ENCODE results near the gene OR51M1. TPM values are rescaled to one million over a fixed set of nuclear protein-coding genes. Genes with fewer than 3 reads are reported as not detected.

Gene OR51M1
- polyA plus RNA-seq, 2 of the 4 experiments (the other 2 are of a cell fraction) = not detected

GRCh38 chr11:5390210-5390609 is 6.6 kb downstream of the OR51M1 start:
- CTCF ChIA-PET = interaction anchor here (1.1 kb wide), 2 partner anchors 8 to 189 kb away, joined by 3 read pairs; no protein-coding TSS in a partner anchor
- no peak for ATAC-seq
- Histone ChIP-seq H3K27ac (no peak overlapping the region), H3K4me3 (no peak overlapping the region), H3K4me2 (no peak overlapping the region), H3K4me1 (no peaks in the 10 kb centered on the region), H3K9me3 (no peaks in the 10 kb centered on the region)
- TF ChIP-seq MAX (IDR thresholded peaks at IDR 0.05) (no peak), RCOR1 (IDR thresholded peaks at IDR 0.05; ENCODE audit: low read depth, low read length) (no peak), CHD4 (IDR thresholded peaks at IDR 0.05; ENCODE audit: borderline replicate concordance) (no peak), MAFK (IDR thresholded peaks at IDR 0.05; ENCODE audit: partially characterized antibody) (no peak), GATA3 (IDR thresholded peaks at IDR 0.05; ENCODE audit: borderline replicate concordance) (no peak), ESRRA (IDR thresholded peaks at IDR 0.05; ENCODE audit: borderline replicate concordance, low read length) (no peak), REST (IDR thresholded peaks at IDR 0.05) (no peak), E2F6 (IDR thresholded peaks at IDR 0.05; ENCODE audit: borderline replicate concordance, low read depth) (no peak), HMGXB4 (CRISPR knock-in tag; IDR thresholded peaks at IDR 0.05; ENCODE audit: borderline replicate concordance) (no peak), KDM5A (IDR thresholded peaks at IDR 0.05) (no peak), MYC (IDR thresholded peaks at IDR 0.05; ENCODE audit: borderline replicate concordance, low read length) (no peak), BHLHE40 (IDR thresholded peaks at IDR 0.05; ENCODE audit: low read depth, low read length) (no peak), MAZ (IDR thresholded peaks at IDR 0.05; ENCODE audit: borderline replicate concordance, low read depth, low read length) (no peak), EHMT2 (IDR thresholded peaks at IDR 0.05; ENCODE audit: low read depth) (no peak), EHF (CRISPR knock-in tag; IDR thresholded peaks at IDR 0.05) (no peak), PHF8 (IDR thresholded peaks at IDR 0.05; ENCODE audit: borderline replicate concordance, low read depth) (no peak), PBX3 (IDR thresholded peaks at IDR 0.05) (no peak)
- 0% methylated on average over 2 of the region's 2 CpGs for WGBS (ENCODE audit: missing lambda C conversion rate)
- FAIRE-seq = no peak
- DNase-seq (ENCODE audit: low read depth in 1 of 2, low spot score in 1 of 2) = no peak
- POLR2A ChIA-PET = no interaction called here

- ChIA-PET POLR2A (no interaction called here), CTCF (no interaction called here)
- FAIRE-seq (no peak), ATAC-seq (no peak), DNase-seq (ENCODE audit: low read depth in 1 of 2, low spot score in 1 of 2) (no peak)
- no peak overlapping the region for H3K4me2 ChIP-seq
- no peak overlapping the region for H3K4me3 ChIP-seq
- H3K9me3 ChIP-seq = no peaks in the 10 kb centered on the region
- H3K4me1 ChIP-seq = no peaks in the 10 kb centered on the region
- no peak overlapping the region for H3K27ac ChIP-seq
- TF ChIP-seq RAD21 (conservative IDR thresholded peaks at IDR 0.05 in 1 of 2, IDR thresholded peaks at IDR 0.05 in 1 of 2) (no peak), SMC3 (IDR thresholded peaks at IDR 0.05) (no peak), FOXS1 (CRISPR knock-in tag; IDR thresholded peaks at IDR 0.05) (no peak), BHLHE40 (IDR thresholded peaks at IDR 0.05; ENCODE audit: low read depth, low read length) (no peak), CHD2 (IDR thresholded peaks at IDR 0.05; ENCODE audit: low read length, partially characterized antibody) (no peak), HEYL (CRISPR knock-in tag; IDR thresholded peaks at IDR 0.05) (no peak), HMGXB4 (CRISPR knock-in tag; IDR thresholded peaks at IDR 0.05; ENCODE audit: borderline replicate concordance) (no peak), NPAS2 (CRISPR knock-in tag; IDR thresholded peaks at IDR 0.05; ENCODE audit: borderline replicate concordance) (no peak), CBX2 (IDR thresholded peaks at IDR 0.05; ENCODE audit: borderline replicate concordance, low read depth) (no peak), HDAC2 (IDR thresholded peaks at IDR 0.05) (no peak), RCOR1 (IDR thresholded peaks at IDR 0.05; ENCODE audit: low read depth, low read length) (no peak), BCL3 (IDR thresholded peaks at IDR 0.05) (no peak), ZSCAN20 (CRISPR knock-in tag; IDR thresholded peaks at IDR 0.05) (no peak), JUN (IDR thresholded peaks at IDR 0.05) (no peak)
Observed at GRCh38 chr11:5394091-5394490, 10.5 kb downstream of the OR51M1 start.
